LoVo (cell line): ENCODE data around the gene CREB3L4.

Experiments
- DNase-seq: peaks from one replicate; pipeline ENCODE4 v3.0.0-alpha.2; 2016; ENCODE audit warnings: low spot score

The CREB3L4 gene

DNA sequence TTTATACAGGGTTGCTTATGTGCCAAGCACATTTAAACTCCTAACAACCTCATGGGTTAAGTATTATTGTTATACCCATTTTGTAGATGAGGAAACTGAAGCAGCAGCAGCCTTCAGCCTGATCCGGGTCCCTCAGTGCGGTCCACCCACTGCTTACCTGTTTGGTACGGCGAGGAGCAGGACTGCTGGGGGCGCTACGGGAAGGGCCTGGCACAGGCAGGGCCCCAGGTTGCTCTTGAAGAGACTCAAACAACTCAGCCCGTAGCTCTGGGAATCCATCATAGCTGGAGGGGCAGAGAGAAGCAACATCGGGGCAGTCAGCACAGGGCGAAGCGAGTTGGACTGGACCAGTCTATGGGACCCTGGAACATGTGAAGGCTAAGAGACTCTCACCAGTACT lies 30.4 kb upstream of the CREB3L4 start:
- no peak for DNase-seq

DNA sequence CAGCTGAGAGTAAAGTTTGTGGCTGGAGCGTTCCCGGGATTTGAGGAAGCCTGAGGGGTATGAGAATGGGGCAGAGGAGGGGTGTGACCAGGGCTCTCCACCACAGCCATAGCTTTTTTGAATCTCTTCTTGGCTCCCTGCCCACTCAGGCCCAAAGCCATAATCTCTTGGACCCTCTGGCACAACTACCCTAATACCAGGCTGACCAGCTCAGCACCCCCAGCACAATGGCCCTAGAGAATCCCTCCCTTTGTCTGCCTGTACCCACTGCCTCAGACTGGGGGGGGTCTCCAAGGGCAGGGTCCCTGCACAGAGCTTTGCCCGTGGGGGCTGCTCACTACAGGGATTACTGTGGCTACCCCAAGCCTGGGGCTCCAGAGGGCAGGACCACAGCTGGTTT lies 28.7 kb upstream of the CREB3L4 start:
- no peak for DNase-seq

DNA sequence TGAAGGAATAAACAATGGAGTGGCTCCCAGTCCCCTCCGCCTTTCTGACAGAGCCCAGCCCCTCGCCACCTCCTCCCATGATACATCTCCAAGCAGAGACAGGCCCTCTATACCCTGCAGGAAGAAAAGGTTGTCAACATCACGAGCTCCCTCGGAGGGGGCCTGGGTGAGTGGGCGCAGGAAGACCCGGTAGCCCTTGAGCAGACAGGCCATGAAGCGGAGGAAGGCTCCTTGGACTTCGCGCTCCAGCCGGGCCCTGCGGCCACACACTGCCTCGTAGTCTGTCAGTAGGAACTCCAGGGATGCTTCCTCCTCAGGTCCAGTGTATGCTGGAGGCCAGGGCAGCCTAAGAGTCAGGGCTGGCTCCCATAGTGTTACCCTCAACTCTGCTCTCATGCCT lies 28.2 kb upstream of the CREB3L4 start:
- DNase-seq: no peak

DNA sequence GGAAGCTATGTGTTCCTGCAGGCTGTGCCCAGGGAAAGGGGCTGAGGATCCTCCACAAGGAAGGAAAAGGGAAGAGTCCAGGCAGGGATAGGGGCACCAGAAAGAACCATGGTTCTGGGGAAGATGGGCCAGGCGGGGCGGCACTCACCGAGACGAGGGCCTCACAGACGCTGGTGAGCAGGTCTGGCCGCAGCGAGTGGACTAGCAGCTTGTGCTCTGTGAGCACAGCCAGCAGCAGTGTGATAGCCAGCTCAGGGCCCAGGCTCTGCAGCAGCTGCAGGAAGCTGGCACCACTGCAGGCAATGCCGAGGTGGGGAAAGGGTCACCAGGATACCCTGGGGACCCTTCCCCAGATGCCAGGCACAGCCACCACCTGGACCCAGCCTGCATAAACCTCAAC lies 26.9 kb upstream of the CREB3L4 start:
- DNase-seq: no peak

DNA sequence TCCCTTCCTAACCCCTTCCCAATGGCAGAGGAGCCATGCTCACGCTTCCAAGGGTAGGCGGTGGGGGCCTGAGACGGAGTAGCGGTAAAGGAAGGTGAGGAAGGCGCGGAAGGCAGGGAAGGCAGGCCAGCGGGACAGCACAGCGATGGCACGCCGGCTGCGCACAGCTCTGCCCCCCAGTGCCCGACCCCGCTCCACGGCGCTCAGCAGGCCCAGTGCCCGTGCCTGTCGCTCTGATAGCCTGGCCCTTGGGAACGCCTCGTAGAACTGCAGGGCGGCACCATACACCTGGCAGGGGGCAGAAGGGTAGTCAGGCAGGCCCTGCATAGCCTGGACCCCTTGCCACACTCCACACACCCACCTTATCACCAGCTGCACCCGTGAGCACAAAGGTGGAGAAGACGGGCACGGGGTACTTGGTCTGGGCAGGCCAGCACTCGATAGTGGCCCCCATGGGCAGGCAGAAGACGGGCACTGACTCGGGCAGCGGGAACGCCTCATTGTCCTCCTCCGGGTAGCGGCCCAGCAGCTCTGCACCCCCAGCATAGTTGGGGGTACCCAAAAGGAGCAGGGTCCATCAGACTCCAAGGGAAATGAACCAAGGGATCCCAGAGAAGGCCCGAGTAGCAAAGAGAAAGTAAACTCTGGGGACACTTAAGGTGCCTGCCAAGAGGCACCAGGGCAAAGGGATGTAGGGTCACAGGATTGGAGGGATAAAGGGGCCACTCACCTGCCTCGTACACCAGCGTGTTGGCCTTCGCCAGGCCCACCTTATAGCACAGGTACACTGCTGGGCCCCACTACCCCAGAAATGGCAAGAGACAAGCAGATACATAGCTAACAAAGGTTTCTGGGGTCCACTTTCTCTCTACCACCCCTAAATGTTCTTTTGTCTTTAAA lies 25.6 kb upstream of the CREB3L4 start:
- no peak for DNase-seq

DNA sequence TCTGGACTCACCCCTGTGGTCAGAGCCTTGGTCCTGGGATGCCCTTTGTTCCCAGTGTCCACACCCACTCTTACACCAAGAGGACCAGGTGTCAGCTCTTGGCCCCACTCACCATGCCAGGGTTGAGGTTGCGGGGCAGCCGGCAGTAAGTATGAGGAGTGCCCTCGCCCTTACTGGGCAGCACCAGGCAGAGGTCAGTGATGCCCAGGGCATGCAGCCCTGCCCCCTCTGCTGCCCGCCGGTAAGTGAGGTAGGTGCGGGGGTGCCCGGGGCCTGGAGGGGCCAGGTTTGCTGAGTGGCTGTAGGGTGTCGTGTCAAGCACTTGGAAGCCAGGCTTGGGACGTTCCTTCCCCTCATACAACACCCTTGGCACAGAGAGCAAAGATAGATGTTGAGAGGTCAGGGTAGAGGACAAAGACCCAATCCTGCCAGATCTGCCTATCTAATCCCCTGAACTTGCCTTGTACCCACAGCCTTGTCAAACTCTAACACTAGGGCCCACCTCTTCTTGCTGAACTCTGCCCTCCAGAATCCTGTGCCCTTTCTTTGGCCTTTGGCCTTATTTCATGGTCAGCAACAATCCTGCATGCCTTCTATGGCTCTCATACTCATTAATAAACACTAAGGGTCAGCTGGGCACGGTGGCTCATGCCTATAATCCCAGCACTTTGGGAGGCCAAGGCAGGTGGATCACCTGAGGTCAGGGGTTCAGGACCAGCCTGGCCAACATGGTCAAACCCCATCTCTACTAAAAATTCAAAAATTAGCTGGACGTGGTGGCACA lies 24.7 kb upstream of the CREB3L4 start:
- no peak for DNase-seq

DNA sequence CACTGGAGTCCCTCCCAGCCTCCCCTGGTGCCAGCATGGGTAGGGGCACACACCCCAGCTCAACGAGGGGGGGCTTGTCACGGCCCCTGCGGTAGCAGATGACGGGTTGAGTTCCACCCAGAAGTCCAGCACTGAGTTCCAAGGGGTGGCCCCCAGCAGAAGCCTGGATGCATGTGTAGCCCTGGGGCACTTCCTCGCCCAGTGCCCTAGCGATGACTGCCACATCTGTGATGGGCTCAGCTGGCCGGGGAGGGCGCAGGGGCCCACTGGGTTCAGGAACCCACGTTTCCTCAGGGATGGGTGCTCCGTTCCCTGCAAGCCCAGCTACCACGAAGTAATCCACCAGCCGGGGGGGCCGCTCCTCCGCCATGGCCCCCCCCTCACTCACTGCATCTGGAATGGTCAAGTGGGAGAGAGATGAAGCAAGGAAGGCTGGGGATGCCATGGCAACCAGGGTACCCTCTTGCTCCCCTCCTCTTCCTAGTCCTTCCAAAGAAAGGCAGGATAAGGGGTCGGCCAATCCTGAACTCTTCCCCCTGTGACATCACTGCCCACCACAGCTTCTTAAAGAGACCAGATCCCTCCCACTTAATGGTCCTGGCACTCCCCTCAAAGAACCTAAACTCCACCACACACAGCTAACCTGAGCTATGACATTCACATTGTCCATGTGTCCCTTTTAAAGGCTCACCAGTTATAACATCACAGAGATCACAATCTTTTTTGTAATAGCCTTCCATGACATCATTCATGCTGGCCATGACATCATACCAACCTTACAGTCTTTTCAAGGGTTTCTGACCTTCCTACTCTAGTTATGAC lies 23.5 kb upstream of the CREB3L4 start:
- no peak for DNase-seq

DNA sequence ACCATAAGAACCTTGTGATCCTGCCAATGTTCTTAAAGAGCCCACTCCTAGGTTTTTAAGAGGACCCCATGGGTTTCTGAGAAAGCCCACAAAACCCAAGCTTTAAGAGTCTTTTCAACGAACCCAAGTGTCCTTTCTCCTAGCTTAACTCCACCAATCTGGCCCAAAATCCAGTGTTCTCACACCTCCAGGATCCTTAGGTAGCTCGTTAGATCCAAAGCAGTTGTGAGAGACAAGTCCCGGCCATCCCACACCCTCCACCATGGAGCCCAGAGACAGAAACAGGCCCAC lies 22.9 kb upstream of the CREB3L4 start:
- DNase-seq: no peak

DNA sequence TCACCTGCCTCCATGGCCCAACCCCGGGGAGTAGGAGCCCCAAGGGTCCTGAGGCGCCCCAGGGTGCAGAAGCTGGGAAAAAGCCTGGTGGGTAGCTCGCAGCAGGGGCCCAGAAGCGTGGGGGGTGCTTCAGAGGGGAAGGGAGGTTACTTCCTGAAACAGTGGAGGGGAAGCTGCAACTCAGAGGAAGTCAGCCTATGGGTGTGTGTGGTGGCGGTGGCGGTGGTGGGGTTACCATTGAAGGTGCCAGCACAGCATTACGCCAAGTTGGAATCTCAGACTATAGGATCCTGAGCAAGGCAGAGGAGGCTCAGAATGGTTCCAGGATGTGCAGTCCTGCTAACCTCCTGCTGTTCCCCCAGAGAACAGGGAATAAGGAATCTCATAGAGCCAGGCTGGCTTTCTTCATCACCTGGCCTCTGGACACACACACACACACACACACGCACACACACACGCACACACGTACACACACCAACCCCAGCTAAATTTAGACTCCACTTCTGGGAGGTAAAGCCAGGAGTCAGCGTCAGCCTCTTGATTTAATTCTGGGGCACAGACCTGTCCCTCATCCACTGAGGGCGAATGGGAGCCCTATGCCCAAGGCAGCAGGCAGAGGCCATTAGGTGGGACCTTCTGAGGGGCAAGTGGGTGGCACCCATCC lies 22.4 kb upstream of the CREB3L4 start:
- DNase-seq: no peak

DNA sequence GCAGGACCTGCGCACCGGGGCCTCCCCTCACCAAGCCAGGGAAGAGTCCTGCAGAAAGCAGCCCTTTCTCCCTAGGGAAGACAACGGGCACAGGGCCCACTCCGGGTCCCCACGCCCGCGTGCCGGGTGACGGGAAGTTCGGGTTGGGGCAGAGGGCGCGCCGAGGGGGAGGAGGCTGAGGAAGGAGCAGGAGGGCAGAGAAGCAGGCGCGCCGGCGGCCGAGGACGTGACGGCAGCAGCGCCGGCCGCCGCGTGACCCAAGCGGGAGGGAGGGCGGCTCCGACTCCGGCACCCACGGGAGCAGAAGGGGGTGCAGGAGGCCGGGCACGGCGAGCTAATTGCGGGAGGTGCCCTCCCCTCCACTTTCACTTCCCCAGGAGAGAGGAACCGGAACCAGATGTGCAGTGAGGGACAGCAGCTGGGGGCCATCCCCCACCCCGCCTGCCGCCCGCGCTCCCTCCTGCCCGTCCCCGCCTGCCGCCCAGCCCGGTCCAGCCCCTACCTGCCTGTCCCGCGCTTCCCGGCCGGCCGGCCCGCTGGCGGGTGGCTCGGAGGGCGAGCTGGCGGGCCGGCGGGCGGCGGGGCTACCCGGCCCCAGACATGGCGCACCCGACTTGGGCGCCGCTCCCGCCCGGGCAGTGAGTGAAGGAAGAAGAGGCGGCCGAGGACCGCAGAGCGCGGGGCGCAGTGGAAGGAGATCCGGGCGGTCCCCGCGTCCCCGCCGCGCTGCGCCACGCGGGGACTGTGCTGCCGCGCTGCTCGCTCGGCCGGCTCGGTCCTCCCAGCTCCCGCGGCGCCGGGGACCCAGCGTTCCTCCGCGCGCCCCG lies 21.7 kb upstream of the CREB3L4 start:
- DNase-seq: peak; percentile 53

DNA sequence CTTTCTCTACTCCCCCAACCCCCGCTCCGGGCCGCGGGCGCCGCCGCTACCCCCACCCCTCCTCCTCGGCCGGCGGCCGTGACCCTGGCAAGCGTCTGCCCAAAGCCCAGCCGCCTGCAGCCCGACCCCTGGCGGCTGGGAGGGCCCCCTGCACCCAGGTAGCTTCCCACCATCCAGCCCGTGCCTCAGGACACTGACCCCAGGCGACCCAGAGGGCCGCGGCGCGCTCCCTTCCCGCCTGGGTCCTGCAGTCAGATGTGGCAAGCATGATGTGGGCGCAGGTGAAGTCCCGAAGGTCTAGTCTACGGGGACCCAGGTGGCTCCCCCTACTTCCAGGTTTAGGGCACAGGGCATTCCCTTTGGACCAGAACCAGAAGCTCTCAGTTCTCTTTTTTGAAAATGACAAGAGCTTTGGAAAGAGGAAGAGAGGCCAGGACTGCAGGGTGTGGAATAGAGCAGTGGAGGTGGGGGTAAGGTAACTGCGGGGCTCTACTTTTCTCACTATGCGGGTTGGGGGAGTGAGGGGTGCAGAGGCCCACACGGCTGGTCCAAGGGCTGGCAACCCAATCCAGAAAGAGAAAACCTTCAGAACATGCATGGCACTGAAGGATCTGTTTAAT lies 21.0 kb upstream of the CREB3L4 start, which contains the start of gene DENND4B:
Gene DENND4B (minus strand): TSS at position 97 of the 620 bp plus-strand sequence. CDS start 2,344 bp downstream, outside the sequence.
- DNase-seq: peak; percentile 87

DNA sequence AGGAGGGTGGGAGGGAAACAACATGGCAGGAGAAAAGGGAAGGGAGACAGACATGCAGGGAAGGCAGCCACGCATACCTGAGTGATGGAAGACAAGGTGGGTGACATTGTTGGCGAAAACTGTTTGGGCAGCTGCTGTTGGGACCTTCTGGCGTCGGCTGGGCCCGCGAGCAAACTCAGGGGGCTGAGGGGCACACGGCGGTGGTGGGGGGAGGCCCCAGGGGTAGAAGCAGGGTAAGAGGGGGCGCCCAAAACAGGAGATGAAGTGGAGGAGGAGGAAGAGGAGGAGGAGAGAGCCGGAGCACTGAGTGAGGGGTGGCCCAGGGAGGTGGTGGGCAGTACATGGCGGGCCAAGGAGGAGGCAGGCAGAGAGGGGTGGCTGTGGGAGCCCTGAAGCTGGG lies 16.5 kb upstream of the CREB3L4 start:
- DNase-seq: no peak

DNA sequence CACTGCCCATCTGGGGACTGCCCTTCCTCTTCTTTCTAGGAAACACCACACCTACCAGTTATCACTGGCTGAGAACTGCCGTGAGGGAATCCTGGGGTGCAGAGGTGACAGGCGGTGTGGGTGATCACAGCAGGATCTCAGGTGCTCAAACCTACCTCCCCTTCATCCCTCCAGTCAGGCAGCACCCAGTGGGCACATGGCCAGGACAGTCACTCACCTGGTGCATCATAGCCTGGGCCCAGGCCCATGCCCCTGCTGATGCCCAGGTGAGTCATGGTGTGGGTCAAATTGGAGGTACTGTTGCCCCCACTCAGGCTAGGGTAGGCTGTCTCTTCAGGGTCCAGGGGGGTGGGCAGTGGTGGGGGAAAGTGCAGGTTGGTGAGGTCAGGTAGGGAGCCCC lies 15.9 kb upstream of the CREB3L4 start:
- DNase-seq: no peak

DNA sequence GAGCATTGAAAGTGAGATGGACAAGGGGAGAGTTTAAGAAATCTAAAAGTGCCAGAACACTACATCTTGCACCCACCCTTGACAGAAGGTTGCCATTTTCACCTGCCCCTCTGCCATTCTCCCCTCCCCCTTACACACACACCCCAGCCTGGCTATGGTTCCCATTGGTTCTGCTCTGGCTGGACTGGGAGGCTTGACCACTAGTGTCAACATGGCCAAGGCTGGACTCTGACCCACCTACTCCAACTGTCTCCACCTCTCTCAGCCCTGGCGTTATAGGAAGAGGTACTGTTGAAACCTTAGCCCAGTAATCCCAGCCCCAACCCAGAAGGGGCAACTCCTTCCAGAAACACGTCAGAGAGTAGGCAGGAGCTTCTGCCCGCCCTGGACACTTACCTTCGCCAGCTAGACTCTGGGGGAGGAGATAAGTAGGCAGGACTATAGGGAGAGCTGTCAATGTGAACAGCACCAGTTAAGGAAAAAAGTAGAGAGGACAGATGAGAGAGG lies 13.8 kb upstream of the CREB3L4 start:
- DNase-seq: no peak

DNA sequence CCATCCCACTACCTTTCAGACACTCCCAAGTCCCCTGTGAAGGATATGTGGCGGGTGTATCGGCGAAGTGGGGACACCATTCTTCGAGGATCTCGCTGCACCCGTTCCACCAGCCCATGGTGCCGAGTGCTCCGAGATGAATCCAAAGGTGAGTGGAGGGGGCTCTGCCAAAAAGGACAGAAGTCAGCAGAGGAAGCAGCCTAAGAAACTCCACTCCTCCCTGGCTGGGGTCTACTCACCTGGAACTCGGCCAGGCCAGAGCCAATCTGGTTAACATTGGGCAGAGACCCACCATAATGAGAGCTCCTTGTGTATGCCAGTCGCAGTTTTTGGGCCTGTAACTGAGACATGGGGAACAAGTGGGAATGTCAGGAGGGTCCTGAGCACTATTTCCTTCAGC lies 12.9 kb upstream of the CREB3L4 start:
- no peak for DNase-seq

DNA sequence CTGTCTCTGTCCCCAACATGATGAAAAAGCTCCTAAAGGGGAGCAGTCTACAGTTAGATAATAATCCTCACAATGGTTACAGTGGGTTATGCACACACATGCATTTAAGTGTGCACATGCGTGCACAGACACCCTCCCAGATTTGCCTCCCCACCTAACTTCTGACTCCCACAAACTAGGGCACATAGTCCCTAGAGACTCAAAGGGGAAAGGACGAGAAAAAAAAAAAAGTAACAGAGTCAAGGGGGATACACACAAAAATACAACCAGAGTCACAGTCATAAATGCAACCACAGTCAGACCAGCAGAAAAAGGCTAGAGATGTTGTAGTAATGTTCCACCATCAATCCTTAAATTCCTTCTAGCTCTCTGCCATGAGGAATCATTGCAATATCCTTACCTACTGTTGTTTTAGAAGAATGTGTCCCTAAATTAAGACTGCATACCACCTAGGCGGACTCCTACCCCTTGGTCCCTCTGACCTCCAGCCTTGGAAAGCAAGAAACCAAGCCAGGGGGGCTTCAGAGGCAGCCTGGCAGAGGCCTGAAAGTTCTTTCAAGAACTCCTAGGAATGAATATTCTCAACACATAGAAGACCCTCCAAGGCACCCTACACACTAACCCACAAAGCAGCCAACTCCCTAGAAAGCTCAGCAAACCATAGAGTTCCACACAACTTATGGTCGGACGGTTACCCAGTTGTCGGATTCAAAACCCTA lies 10.5 kb upstream of the CREB3L4 start:
- no peak for DNase-seq

DNA sequence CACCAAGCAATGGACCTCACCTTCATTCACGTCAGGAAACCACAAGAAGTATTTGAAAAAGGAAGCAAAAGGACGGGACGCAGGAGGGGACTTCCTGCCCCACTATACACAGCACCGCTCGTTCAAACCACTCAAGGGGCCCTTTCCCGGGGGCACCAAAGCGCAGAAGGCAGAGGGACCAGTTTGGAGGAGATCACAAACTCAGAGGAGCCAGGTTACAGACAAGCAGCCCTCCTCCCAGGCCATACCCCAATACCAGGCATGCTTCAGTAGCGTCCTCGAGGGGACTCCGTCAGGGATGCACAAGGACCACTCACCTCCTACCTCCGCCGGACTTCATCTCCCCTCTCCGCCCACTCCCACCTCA lies 10.0 kb upstream of the CREB3L4 start:
- DNase-seq: no peak

DNA sequence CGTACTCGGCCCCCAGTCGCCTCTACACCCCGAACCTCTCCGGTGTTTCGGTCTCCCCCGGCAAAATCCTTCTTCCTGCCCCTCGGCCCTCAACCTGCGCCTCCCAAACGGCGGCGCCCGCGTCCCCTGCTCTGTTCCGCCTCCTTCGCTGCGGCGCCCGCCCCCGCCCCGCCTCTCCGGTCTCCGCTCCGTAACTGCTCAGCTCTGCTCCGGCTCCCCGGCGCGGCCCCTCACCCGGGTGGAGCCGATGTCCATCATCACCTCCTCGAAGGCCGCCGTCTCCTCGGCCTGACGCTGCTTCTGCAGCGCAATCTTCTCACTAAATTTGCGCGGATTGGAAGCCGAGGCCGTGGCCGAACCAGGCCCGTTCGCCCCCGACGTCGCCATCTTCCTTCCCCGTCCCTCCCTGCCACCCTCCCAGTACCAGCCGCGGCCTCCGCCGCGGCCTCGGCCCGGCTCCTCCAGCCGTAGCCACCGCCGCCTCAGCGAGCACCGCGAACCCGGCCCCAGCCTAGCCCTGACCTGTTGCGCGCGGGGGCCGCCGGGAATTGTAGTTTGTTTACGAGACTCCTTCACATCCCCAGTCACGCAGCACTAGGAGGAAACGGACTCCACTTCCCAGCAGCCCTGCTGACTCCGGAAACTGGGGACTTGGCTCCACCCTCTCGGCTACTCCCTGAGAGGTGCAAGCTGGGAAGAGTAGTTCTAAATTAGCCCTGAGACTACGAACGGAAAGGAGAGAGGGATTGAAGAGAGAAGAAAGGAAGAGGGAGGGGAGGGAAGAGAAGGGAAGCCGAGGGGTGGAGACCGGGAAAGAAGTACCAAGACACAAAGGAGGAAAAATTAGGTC lies 9.4 kb upstream of the CREB3L4 start, which contains the start of gene CRTC2:
Gene CRTC2 (minus strand): TSS at position 502 of the 850 bp plus-strand sequence. CDS start 115 bp downstream, at position 387.
- DNase-seq: peak; percentile 99

DNA sequence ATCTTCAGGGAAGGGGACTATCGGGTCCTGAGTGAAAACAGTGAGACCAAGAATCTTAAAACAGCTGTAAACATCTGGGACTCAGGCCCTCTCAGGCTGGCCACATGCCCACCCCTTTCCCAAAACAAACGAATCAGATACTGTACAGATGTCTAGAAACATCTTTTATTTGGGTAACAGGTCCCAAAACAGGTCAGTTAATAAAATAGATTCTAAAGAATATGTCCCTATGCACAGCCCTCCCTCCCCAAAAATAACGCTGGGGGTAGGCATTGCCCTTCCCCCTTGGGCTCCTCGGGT lies 8.8 kb upstream of the CREB3L4 start:
- no peak for DNase-seq
